Epithelial cell of proximal tubule (primary cell): ENCODE results near the gene SMAD6. TPM values are rescaled to one million over a fixed set of nuclear protein-coding genes. Genes with fewer than 3 reads are reported as not detected.

ENCODE experiments used
- DNase-seq: peaks from one replicate; pipeline ENCODE4 v3.0.0-alpha.2; 2011; ENCODE audit warnings: low read depth
- H3K4me3 ChIP-seq: 2 replicates; pipeline ENCODE4 v1.5.1; 2011; ENCODE audit warnings: low read depth, mild to moderate bottlenecking, low read length
- CTCF ChIP-seq: conservative IDR thresholded peaks from 2 replicates; pipeline ENCODE4 v1.5.1; 2012; ENCODE audit warnings: low read depth, mild to moderate bottlenecking, low read length
- total RNA-seq: library from RNA; depleted of rRNA; stranded (reverse); fragments of >200 nt; gene quantifications from 2 replicates; pipeline ENCODE4 v1.2.3, GENCODE V29; 2015

SMAD6 gene
- total RNA-seq, 1 donor from 2014 or later, result 22.1 TPM

- H3K4me3 ChIP-seq, result no peak overlapping the region
- TF ChIP-seq CTCF, result no peak
- DNase-seq, result no peak
These were observed 120.1 kb downstream of the SMAD6 start for GRCh38 chr15:66822114-66822513.

GRCh38 chr15:66822576-66822975, 120.5 kb downstream of the SMAD6 start:
- no peak overlapping the region for H3K4me3 ChIP-seq
- TF ChIP-seq CTCF, result no peak
- DNase-seq, result no peak

GRCh38 chr15:66823601-66824000, 121.6 kb downstream of the SMAD6 start:
- TF ChIP-seq CTCF, result no peak
- DNase-seq, result no peak
- H3K4me3 ChIP-seq, result no peak overlapping the region

- DNase-seq, result no peak
- no peak overlapping the region for H3K4me3 ChIP-seq
- no peak for TF ChIP-seq CTCF
These were observed 122.4 kb downstream of the SMAD6 start for GRCh38 chr15:66824424-66824823.

- no peak for DNase-seq
- TF ChIP-seq CTCF, result no peak
- H3K4me3 ChIP-seq, result no peak overlapping the region
These were observed 123.1 kb downstream of the SMAD6 start for GRCh38 chr15:66825139-66825538.

GRCh38 chr15:66825731-66826130, 123.7 kb downstream of the SMAD6 start:
- TF ChIP-seq CTCF, result no peak
- DNase-seq, result no peak
- no peak overlapping the region for H3K4me3 ChIP-seq

- no peak for TF ChIP-seq CTCF
- DNase-seq, result no peak
- no peak overlapping the region for H3K4me3 ChIP-seq
These were observed 124.5 kb downstream of the SMAD6 start for GRCh38 chr15:66826507-66826906.
